Nephron progenitor cell (in vitro differentiated cells): ENCODE results near the gene DLL3.
"Not testable (repeated sequence)": the region's sequence is repeated elsewhere in the genome, so short reads cannot be mapped to it uniquely, and the experiment has no call there.

Source experiments
- DNase-seq: peaks from one replicate; pipeline ENCODE4 v3.0.0; 2021
- H3K27ac Mint-ChIP-seq: 2 replicates; pipeline ENCODE4 v1.8.0; 2021; ENCODE audit warnings: mild to moderate bottlenecking, moderate library complexity, mixed read lengths
- H3K27me3 Mint-ChIP-seq: 2 replicates; pipeline ENCODE4 v1.8.0; 2021; ENCODE audit warnings: mild to moderate bottlenecking, low read depth, mixed read lengths; ENCODE audit not compliant: poor library complexity
- H3K36me3 Mint-ChIP-seq: 2 replicates; pipeline ENCODE4 v1.8.0; 2021; ENCODE audit warnings: low read depth, mixed read lengths
- H3K4me1 Mint-ChIP-seq: 2 replicates; pipeline ENCODE4 v1.8.0; 2021; ENCODE audit warnings: mixed read lengths
- H3K4me3 Mint-ChIP-seq: 2 replicates; pipeline ENCODE4 v1.8.0; 2021; ENCODE audit warnings: mild to moderate bottlenecking, moderate library complexity, mixed read lengths
- H3K9me3 Mint-ChIP-seq: 2 replicates; pipeline ENCODE4 v1.8.0; 2021; ENCODE audit warnings: mild to moderate bottlenecking, moderate library complexity, mixed read lengths
- TF ChIP-seq, protein P1 (sequence below): fragments of 200-600 bp; sonication (generic); IDR thresholded peaks from 2 replicates; pipeline ENCODE4 v1.5.0; 2021; ENCODE audit warnings: antibody characterized with exemption

Gene DLL3

DNA sequence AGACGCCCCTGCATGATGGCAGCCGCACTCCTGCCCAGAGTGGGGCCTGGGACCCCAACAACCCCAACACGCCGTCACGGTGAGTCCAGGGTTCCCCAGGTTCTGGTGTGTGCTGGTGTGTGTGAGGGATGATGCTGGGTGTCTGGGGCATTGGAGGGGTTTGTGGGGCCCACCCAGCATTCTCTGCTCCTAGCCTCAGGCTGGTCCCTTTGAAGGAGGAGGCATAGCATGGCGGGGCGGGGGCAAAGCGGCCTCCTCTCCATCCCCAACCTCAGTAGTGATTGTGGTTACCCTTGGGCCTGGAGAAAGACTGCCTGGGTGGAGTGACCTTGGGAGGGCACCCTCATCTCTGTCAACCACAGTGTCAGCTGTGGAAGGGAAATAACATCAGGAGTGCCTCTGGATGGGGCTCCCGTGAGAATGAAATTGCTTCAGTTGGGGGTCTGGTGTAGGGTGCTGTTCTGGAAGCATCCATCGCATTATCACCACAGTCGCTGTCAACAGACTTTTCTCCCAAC lies 25.2 kb upstream of the DLL3 start:
- Mint-ChIP-seq H3K4me3 (no peak overlapping the region), H3K4me1 (no peaks in the 10 kb centered on the region), H3K27me3 (peaks cover 4% of the 10 kb centered on the region), H3K27ac (no peak overlapping the region), H3K9me3 (no peaks in the 10 kb centered on the region), H3K36me3 (peaks cover 65% of the 10 kb centered on the region)
- DNase-seq, result no peak
- TF ChIP-seq, protein P1, sequence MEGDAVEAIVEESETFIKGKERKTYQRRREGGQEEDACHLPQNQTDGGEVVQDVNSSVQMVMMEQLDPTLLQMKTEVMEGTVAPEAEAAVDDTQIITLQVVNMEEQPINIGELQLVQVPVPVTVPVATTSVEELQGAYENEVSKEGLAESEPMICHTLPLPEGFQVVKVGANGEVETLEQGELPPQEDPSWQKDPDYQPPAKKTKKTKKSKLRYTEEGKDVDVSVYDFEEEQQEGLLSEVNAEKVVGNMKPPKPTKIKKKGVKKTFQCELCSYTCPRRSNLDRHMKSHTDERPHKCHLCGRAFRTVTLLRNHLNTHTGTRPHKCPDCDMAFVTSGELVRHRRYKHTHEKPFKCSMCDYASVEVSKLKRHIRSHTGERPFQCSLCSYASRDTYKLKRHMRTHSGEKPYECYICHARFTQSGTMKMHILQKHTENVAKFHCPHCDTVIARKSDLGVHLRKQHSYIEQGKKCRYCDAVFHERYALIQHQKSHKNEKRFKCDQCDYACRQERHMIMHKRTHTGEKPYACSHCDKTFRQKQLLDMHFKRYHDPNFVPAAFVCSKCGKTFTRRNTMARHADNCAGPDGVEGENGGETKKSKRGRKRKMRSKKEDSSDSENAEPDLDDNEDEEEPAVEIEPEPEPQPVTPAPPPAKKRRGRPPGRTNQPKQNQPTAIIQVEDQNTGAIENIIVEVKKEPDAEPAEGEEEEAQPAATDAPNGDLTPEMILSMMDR, result no peak

DNA sequence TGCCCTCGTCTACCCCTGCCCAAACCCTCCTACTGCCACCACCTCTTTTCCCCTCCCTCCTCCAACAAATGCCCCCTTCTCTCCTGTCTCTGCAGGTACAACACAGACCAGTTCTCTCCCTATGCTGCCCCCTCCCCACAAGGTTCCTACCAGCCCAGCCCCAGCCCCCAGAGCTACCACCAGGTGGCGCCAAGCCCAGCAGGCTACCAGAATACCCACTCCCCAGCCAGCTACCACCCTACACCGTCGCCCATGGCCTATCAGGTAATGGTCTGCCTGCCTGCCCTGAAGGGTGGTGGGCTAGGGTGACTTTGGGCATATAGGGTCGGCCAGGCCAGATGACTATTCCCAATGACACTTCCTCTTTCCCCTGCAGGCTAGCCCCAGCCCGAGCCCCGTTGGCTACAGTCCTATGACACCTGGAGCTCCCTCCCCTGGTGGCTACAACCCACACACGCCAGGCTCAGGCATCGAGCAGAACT lies 24.6 kb upstream of the DLL3 start:
- H3K27ac Mint-ChIP-seq, result no peak overlapping the region
- peaks cover 4% of the 10 kb centered on the region for H3K27me3 Mint-ChIP-seq
- TF ChIP-seq, protein P1, result peak; percentile 73
- H3K36me3 Mint-ChIP-seq, result peaks cover 58% of the 10 kb centered on the region
- H3K9me3 Mint-ChIP-seq, result no peaks in the 10 kb centered on the region
- DNase-seq, result peak; percentile 91
- H3K4me3 Mint-ChIP-seq, result no peak overlapping the region
- H3K4me1 Mint-ChIP-seq, result no peaks in the 10 kb centered on the region

DNA sequence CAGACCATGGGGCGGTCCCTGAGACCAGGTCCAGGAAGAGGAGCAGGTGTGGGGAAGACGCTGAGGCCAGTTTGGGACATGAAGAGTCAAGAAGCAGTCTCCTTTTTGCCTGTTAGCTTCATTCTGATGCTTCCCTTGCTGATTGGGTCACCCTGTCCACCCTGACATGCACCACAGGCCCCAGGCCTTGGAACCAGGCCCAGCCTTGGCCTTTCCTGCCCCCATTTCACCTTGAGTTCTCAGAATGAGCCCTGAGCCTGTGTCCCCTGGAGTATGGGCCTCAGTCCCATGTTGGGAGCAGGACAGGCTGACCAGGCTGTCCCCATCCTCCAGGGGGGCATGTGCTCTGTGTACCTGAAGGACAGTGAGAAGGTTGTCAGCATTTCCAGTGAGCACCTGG lies 23.0 kb upstream of the DLL3 start:
- Mint-ChIP-seq H3K9me3 (no peaks in the 10 kb centered on the region), H3K27ac (no peak overlapping the region), H3K36me3 (peaks cover 43% of the 10 kb centered on the region), H3K27me3 (peaks cover 4% of the 10 kb centered on the region), H3K4me3 (no peak overlapping the region), H3K4me1 (peaks cover 13% of the 10 kb centered on the region)
- DNase-seq, result no peak
- TF ChIP-seq, protein P1, result no peak

DNA sequence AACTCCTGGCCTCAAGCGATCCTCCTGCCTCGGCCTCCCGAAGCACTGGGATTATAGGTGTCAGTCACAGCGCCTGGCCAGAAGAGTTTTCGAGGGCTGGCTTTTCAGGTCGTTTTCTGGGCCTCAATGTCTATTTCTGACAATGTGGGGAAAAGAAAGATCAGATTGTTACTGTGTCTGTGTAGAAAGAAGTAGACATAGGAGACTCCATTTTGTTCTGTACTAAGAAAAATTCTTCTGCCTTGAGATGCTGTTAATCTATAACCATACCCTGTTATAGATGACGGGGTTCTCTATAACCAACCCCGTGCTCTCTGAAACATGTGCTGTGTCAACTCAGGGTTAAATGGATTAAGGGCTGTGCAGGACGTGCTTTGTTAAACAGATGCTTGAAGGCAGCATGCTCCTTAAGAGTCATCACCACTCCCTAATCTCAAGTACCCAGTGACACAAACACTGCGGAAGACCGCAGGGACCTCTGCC lies 19.4 kb upstream of the DLL3 start:
- peaks cover 35% of the 10 kb centered on the region for H3K36me3 Mint-ChIP-seq
- peak overlapping the region; percentile 73 for H3K27ac Mint-ChIP-seq
- H3K4me3 Mint-ChIP-seq, result peak overlapping the region; percentile 96
- not testable (repeated sequence) for DNase-seq, H3K9me3 Mint-ChIP-seq, H3K27me3 Mint-ChIP-seq
- peaks cover 36% of the 10 kb centered on the region for H3K4me1 Mint-ChIP-seq

DNA sequence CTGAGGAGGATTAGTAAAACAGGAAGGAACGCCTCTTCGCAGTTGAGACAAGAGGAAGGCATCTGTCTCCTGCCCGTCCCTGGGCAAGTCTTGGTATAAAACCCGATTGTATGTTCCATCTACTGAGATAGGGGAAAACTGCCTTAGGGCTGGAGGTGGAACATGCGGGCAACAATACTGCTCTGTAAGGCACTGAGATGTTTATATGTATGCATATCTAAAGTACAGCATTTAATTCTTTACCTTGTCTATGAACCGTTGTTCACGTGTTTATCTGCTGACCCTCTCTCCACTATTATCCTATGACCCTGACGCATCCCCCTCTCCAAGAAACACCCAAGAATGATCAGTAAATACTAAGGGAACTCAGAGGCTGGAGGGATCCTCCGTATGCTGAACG lies 18.8 kb upstream of the DLL3 start:
- Mint-ChIP-seq H3K27me3 (peaks cover 7% of the 10 kb centered on the region), H3K27ac (peak overlapping the region; percentile 73), H3K9me3 (no peaks in the 10 kb centered on the region), H3K4me3 (peak overlapping the region; percentile 96), H3K36me3 (peaks cover 29% of the 10 kb centered on the region), H3K4me1 (peaks cover 36% of the 10 kb centered on the region)
- no peak for DNase-seq
- TF ChIP-seq, protein P1, result no peak

DNA sequence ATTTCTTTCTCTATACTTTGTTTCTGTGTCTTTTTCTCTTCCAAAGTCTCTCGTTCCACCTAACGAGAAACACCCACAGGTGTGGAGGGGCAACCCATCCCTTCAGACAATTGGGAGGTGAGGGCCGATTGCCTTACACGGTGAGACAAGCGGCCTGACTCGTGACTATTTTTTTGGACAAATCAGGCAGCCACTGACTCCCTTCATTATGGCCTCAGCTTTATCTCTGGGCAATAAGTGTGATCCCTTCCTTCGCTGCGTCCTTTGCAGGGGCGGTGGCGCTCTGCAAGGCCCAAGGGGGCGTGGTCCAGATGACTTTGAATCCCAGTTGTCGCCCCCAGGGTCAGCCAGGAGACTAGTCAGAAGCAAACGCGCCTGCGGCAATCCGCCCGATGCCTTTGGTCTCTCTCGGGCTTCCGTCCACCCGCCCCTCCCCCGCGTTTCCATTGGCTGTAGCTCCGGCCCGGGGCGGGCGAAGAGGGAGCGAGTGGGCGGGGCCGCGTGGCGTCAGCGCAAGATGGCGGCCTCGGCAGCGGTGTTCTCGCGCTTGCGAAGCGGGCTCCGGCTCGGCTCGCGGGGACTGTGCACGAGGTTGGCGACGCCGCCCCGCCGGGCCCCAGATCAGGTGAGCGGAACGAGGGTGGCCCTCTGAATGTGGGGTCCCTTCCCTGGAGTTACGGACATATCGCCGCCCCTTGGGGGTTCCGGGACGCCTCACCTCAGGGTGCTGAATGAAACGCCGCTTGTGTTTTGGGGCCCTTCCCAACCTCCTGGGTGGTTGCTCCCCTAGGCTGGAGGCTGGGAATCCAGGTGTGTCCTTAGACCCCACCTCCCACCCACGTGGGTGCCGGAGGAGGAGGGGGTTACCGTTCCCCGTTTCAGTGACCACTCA lies 18.2 kb upstream of the DLL3 start, which contains the start of gene TIMM50:
Gene TIMM50 (plus strand): TSS at position 502 of the 892 bp plus-strand sequence. CDS start 16 bp downstream, at position 518.
- H3K4me1 Mint-ChIP-seq, result peaks cover 36% of the 10 kb centered on the region
- peaks cover 7% of the 10 kb centered on the region for H3K27me3 Mint-ChIP-seq
- no peaks in the 10 kb centered on the region for H3K9me3 Mint-ChIP-seq
- TF ChIP-seq, protein P1, result no peak
- peaks cover 29% of the 10 kb centered on the region for H3K36me3 Mint-ChIP-seq
- H3K4me3 Mint-ChIP-seq, result peak within 1 kb of the TSS; percentile 96
- peak within 1 kb of the TSS; percentile 96 for H3K27ac Mint-ChIP-seq
- DNase-seq, result peak; percentile 100
